ENCODE data around the gene KLHL10. TPM values are rescaled to one million over a fixed set of nuclear protein-coding genes. Genes with fewer than 3 reads are reported as not detected.

Gene KLHL10
- total RNA-seq, 1 donor: not detected

DNA sequence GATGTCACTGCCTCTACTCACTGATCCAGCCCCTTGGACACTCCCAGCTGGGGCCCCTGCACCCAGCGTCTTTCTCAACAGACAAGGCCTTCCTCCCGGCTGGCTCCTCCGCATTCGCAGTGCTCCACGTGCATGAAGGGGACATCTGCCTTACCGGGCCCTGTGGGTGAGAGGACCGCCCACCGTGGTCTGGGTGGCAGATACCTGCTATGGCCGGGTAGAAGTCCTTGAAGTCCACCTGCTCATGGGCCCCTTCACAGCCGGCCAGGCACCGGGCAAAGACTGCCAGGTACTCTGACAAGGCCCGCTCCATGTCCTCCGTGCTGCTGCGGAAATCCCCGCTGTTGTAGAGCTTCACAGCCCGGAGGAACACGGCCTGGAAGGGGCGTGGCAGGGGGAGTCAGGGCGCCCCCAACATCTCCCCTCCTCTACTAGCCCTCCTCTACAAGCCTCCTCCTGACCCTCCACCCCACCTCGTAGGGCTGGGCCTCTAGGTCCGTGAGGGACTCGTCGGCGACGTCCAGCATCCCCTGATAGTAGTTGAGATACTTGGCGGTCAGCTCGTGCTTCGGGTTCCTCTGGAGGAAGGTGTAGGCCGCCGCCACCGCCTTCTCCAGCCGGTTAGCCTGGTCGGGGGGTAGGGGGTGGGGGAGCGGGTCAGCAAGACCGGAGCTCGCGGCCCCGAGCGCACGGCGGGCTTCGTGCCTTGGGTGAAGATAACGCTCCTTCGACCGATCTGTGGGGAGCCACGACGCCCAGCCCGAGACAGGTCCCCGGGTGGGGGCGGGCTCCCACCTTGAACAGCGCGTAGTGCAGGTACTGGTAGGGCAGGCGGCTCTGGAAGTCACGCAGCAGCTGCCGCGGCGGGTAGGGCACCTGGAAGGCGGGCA is 26.7 kb upstream of the KLHL10 start:
- H3K4me3 ChIP-seq (ENCODE audit: low read length): peak overlapping the region; percentile 53

DNA sequence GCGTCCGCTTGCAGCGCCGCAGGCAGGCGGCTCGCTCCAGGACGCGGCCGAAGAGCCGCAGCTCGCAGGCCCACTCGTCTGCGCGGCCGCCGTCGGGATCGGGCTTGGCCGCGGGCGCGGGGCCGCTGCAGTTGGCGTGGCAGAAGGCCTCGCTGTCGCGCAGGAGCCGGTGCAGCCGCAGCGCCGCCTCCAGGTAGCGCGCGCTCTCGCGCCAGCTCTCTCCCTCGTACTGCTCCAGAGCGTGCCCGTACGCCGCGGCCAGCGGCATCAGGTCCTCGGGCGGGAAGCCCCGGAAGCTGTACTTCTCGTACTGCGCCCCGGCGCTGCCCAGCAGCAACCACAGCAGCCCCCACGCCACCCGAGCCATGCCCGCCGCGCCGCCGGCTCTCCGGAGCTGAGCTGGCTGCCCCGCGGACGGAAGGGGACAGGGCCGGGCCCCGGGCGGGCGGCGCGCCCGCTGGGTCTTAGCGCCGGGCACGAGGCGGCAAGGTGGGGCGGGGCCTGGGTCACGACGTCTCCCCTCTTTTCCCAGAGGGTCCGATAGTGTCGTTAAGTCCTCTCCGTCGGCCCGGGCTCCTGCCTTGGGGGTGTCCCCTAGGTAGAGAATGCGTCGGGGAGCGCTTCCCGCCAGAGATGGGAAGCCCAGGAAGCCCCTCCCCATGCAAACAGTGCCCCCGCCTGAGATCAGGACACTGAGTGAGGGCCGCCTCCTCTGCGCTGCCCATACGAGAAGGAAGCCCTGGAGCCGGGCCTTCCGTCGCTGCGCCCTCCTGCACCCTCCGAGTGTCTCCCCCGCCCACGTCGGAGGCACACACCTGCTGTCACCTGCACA is 25.9 kb upstream of the KLHL10 start, which contains the start of gene P3H4:
P3H4 (minus strand) TSS at position 401 of the 832 bp plus-strand sequence; CDS start at position 367, 34 bp downstream.
- peak within 1 kb of the TSS; percentile 53 for H3K4me3 ChIP-seq (ENCODE audit: low read length)
- no peaks in the 10 kb centered on the region for H3K9me3 ChIP-seq (ENCODE audit: low read depth, low read length)
- H3K4me1 ChIP-seq (ENCODE audit: insufficient read depth, low read length): peaks cover 22% of the 10 kb centered on the region
- peaks cover 6% of the 10 kb centered on the region for H3K27me3 ChIP-seq (ENCODE audit: insufficient read depth, low read length)

More for the DNA sequence above, 26.7 kb upstream of the KLHL10 start:
- Histone ChIP-seq H3K9me3 (ENCODE audit: low read depth, low read length) (no peaks in the 10 kb centered on the region), H3K4me1 (ENCODE audit: insufficient read depth, low read length) (peaks cover 22% of the 10 kb centered on the region), H3K27me3 (ENCODE audit: insufficient read depth, low read length) (peaks cover 6% of the 10 kb centered on the region)

DNA sequence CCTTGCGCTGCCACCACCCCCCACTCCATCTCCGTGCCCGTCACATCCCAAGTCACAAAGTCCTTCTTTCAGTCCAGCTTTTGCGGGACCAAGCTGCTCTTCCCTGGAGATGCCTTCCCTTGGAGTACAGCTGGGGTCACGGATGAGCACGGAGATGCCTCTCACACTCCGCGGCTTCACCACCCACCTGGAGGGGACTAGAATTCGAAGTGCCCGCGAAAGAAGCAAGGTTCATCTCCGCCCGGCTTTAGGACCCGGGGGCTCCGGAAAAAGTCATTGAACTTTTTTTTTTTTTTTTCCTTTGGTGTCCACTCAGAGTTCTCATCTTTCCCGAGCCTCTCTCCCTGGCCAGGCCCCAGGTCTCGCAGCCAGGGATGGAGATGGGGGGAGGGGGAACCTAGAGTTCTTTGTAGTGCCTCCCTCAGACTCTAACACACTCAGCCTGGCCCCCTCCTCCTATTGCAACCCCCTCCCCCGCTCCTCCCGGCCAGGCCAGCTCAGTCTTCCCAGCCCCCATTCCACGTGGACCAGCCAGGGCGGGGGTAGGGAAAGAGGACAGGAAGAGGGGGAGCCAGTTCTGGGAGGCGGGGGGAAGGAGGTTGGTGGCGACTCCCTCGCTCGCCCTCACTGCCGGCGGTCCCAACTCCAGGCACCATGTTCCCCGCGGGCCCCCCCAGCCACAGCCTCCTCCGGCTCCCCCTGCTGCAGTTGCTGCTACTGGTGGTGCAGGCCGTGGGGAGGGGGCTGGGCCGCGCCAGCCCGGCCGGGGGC is 25.1 kb upstream of the KLHL10 start, which contains the start of gene FKBP10:
FKBP10 (plus strand) TSS at position 624 of the 771 bp plus-strand sequence; CDS start at position 655, 31 bp downstream.
- H3K4me3 ChIP-seq (ENCODE audit: low read length): peak within 1 kb of the TSS; percentile 53

DNA sequence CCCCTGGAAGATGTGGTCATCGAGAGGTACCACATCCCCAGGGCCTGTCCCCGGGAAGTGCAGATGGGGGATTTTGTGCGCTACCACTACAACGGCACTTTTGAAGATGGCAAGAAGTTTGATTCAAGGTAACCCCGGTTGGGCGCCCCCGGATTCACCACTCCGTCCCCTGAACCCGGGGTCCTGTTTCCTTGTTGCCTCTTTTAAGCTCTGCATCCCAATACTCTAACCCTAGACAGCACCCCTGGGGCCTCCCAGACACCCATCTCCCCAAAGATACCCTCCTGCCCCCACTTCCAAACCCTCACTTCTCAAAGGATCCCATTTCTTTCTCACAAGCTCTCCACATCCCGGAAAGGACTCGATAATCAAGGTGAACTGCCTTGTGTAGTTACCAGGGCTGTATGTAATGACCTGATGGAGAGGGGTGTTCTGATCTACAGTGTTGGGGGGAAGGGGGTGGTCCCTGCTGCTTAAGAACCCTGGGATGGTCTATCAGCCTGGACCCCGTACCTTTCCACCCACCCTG is 24.4 kb upstream of the KLHL10 start:
- Histone ChIP-seq H3K9me3 (ENCODE audit: low read depth, low read length) (no peaks in the 10 kb centered on the region), H3K4me3 (ENCODE audit: low read length) (no peak overlapping the region), H3K27me3 (ENCODE audit: insufficient read depth, low read length) (peaks cover 6% of the 10 kb centered on the region), H3K4me1 (ENCODE audit: insufficient read depth, low read length) (peaks cover 22% of the 10 kb centered on the region)

More for the DNA sequence above, 25.1 kb upstream of the KLHL10 start, which contains the start of gene FKBP10:
- peaks cover 22% of the 10 kb centered on the region for H3K4me1 ChIP-seq (ENCODE audit: insufficient read depth, low read length)
- no peaks in the 10 kb centered on the region for H3K9me3 ChIP-seq (ENCODE audit: low read depth, low read length)
- H3K27me3 ChIP-seq (ENCODE audit: insufficient read depth, low read length): peaks cover 6% of the 10 kb centered on the region

DNA sequence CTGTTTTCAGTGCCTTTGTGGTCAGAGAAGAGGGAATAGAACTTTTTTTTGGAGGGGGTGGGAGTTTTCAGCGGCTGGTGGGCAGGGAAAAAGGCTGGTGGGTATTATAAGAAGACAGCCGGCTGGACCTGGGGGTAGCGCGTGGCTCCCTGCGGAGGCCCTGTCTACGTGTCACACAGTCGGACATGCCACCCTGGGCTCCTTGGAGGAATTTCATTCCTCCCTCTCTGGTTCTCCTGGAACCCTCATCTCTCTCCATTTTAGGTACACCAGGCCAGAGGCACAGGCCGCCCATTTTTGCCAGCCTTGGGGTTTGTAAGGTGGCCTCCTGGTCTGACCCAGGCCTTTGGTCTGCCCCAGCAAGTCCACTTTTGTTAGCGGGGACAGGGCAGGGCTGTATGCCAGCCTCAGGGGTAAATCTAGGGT is 23.9 kb upstream of the KLHL10 start:
- H3K4me1 ChIP-seq (ENCODE audit: insufficient read depth, low read length): peaks cover 22% of the 10 kb centered on the region
- H3K27me3 ChIP-seq (ENCODE audit: insufficient read depth, low read length): peaks cover 6% of the 10 kb centered on the region
- H3K4me3 ChIP-seq (ENCODE audit: low read length): no peak overlapping the region
- H3K9me3 ChIP-seq (ENCODE audit: low read depth, low read length): no peaks in the 10 kb centered on the region

DNA sequence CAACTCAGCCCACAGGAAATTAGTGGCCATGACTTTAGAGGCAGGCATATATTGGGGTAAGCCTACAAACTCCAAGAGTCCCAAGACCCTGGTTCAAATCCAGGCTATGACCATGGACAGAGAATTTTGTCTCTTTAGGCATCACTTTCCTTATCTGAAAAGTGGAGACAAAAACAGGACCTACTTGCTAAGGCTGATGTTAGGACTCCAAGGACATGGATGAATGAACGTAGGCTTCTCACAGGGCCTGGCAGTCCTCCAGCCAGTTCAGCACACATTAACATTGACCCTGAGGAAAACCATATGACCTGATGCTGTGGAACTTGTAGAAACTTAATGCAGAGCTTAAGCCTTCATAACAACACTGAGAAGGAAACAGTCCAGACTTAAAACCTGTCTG is 23.4 kb upstream of the KLHL10 start:
- peaks cover 6% of the 10 kb centered on the region for H3K27me3 ChIP-seq (ENCODE audit: insufficient read depth, low read length)
- H3K4me1 ChIP-seq (ENCODE audit: insufficient read depth, low read length): peaks cover 22% of the 10 kb centered on the region
- H3K4me3 ChIP-seq (ENCODE audit: low read length): no peak overlapping the region
- H3K9me3 ChIP-seq (ENCODE audit: low read depth, low read length): no peaks in the 10 kb centered on the region

DNA sequence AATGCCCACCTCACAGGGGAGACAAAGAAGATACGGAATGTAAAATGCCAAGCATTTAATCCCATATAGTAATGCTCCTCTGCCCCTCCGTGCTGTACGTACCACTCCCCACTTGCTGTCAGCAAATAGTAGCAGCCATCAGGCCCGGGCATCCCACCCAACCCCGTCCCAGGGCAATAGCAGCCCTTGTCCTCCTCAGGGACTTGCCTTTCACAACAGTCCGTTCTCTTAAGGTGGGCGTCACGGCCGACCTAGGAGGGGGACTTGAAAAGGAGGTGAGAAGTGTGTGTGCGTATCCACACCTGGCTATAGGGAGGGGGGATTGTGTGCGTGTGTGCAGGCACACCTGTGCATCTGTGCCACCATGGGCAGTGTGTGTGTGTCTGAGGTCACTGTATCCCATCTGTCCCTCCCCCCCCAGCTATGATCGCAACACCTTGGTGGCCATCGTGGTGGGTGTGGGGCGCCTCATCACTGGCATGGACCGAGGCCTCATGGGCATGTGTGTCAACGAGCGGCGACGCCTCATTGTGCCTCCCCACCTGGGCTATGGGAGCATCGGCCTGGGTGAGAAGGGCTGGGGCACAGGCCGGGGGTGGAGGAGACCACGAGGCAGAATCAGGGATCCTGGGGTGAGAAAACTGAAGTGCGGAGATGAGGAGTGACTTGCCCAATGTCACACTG is 20.8 kb upstream of the KLHL10 start:
- Histone ChIP-seq H3K4me1 (ENCODE audit: insufficient read depth, low read length) (peaks cover 10% of the 10 kb centered on the region), H3K9me3 (ENCODE audit: low read depth, low read length) (no peaks in the 10 kb centered on the region), H3K4me3 (ENCODE audit: low read length) (no peak overlapping the region), H3K27me3 (ENCODE audit: insufficient read depth, low read length) (peaks cover 6% of the 10 kb centered on the region)

DNA sequence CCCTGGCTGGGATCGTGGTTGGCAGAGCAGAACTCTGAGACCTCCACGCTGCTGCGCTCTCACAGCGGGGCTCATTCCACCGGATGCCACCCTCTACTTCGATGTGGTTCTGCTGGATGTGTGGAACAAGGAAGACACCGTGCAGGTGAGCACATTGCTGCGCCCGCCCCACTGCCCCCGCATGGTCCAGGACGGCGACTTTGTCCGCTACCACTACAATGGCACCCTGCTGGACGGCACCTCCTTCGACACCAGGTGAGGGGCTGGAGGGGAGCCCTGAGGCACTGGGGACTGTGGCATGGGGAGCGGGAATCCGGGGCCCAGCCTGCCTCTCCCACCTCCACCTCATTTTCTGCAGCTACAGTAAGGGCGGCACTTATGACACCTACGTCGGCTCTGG is 19.6 kb upstream of the KLHL10 start:
- H3K4me3 ChIP-seq (ENCODE audit: low read length): no peak overlapping the region
- no peaks in the 10 kb centered on the region for H3K9me3 ChIP-seq (ENCODE audit: low read depth, low read length)
- no peaks in the 10 kb centered on the region for H3K27me3 ChIP-seq (ENCODE audit: insufficient read depth, low read length)
- no peaks in the 10 kb centered on the region for H3K4me1 ChIP-seq (ENCODE audit: insufficient read depth, low read length)

DNA sequence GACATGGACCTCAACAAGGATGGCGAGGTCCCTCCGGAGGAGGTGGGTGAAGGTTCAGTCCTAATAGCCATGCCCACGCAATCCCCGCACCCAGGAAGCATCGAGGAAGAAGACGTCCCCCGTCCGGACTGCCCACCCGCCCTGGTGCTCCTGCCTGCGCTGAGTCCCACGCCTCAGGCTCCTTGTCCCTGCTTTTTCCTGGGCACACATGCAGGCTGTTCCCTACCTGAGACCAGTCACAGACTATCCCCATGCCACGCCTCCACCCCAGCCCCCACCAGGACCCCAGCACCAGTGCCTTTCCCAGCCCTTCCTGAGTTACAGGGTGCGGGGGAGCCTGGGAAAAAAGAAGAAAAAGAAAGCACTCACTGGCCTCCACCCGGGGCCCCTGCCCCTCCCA is 15.8 kb upstream of the KLHL10 start:
- H3K4me3 ChIP-seq (ENCODE audit: low read length): no peak overlapping the region
- H3K4me1 ChIP-seq (ENCODE audit: insufficient read depth, low read length): no peaks in the 10 kb centered on the region
- H3K9me3 ChIP-seq (ENCODE audit: low read depth, low read length): no peaks in the 10 kb centered on the region
- H3K27me3 ChIP-seq (ENCODE audit: insufficient read depth, low read length): no peaks in the 10 kb centered on the region

DNA sequence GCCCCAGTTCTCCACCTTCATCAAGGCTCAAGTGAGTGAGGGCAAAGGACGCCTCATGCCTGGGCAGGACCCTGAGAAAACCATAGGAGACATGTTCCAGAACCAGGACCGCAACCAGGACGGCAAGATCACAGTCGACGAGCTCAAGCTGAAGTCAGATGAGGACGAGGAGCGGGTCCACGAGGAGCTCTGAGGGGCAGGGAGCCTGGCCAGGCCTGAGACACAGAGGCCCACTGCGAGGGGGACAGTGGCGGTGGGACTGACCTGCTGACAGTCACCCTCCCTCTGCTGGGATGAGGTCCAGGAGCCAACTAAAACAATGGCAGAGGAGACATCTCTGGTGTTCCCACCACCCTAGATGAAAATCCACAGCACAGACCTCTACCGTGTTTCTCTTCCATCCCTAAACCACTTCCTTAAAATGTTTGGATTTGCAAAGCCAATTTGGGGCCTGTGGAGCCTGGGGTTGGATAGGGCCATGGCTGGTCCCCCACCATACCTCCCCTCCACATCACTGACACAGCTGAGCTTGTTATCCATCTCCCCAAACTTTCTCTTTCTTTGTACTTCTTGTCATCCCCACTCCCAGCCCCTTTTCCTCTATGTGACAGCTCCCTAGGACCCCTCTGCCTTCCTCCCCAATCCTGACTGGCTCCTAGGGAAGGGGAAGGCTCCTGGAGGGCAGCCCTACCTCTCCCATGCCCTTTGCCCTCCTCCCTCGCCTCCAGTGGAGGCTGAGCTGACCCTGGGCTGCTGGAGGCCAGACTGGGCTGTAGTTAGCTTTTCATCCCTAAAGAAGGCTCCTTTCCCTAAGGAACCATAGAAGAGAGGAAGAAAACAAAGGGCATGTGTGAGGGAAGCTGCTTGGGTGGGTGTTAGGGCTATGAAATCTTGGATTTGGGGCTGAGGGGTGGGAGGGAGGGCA is 15.1 kb upstream of the KLHL10 start:
- Histone ChIP-seq H3K4me3 (ENCODE audit: low read length) (no peak overlapping the region), H3K27me3 (ENCODE audit: insufficient read depth, low read length) (no peaks in the 10 kb centered on the region), H3K4me1 (ENCODE audit: insufficient read depth, low read length) (no peaks in the 10 kb centered on the region), H3K9me3 (ENCODE audit: low read depth, low read length) (no peaks in the 10 kb centered on the region)

DNA sequence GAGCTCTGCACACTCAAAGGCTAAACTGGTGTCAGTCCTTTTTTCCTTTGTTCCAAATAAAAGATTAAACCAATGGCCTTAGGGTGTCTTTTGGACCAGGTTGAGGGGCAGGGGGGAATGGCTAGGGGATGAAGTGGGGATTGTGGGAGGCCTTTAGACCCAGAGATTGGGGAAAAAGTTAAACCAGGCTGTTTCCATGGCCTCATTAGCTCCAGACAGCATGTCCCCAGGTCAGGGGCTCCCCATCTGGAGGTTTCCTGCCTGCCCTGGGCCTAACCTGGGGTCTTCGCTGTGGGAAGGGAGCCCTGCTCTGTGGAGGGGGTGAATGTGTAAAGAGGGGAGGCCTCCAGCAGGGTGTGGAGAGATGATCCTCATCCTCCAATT is 14.5 kb upstream of the KLHL10 start:
- H3K27me3 ChIP-seq (ENCODE audit: insufficient read depth, low read length): no peaks in the 10 kb centered on the region
- no peaks in the 10 kb centered on the region for H3K9me3 ChIP-seq (ENCODE audit: low read depth, low read length)
- no peaks in the 10 kb centered on the region for H3K4me1 ChIP-seq (ENCODE audit: insufficient read depth, low read length)
- no peak overlapping the region for H3K4me3 ChIP-seq (ENCODE audit: low read length)

DNA sequence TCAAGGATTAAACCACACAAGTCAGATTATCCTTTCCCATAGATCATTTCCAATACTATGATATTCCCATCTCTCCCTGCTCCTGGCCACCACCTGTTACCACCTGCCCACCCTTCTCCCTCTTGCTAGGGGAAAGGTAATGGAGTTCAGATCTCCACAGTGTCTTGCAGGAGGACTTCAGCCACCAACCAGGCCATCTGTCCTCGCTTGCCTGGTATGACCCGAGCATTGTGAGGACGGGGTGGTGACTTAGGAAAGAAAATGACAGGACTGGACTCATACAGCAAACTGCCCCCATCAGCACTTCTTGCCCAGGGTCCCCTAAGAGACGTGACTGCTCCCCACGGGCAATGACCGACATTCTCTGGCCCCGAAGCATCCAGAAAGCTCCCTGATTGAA is 14.0 kb upstream of the KLHL10 start:
- Histone ChIP-seq H3K4me1 (ENCODE audit: insufficient read depth, low read length) (no peaks in the 10 kb centered on the region), H3K4me3 (ENCODE audit: low read length) (no peak overlapping the region), H3K27me3 (ENCODE audit: insufficient read depth, low read length) (no peaks in the 10 kb centered on the region), H3K9me3 (ENCODE audit: low read depth, low read length) (no peaks in the 10 kb centered on the region)

DNA sequence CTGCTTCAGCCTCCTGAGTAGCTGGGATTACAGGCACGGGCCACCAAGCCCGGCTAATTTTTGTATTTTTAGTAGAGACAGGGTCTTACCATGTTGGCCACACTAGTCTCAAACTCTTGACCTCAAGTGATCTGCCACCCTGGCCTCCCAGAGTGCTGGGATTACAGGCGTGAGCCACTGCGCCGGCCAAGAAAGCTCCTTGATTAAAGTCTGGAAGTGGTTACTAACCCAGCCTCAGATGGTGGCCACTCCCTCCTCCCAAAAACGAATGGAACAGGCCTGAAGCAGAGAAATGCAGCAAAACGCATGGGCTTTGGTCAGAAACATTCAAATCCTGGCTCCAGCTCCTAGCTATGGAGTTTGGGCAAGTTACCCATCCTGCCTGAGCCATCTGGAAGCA is 13.5 kb upstream of the KLHL10 start:
- Histone ChIP-seq H3K9me3 (ENCODE audit: low read depth, low read length) (no peaks in the 10 kb centered on the region), H3K4me1 (ENCODE audit: insufficient read depth, low read length) (no peaks in the 10 kb centered on the region), H3K27me3 (ENCODE audit: insufficient read depth, low read length) (no peaks in the 10 kb centered on the region), H3K4me3 (ENCODE audit: low read length) (no peak overlapping the region)

Data from mononuclear cell (primary cell).